H1 (cell line): Measurements from ENCODE around the gene PRKAR1B. TPM values are rescaled to one million over a fixed set of nuclear protein-coding genes. Genes with fewer than 3 reads are reported as not detected.

ENCODE experiments used
- KDM4A ChIP-seq: IDR thresholded peaks from one replicate; pipeline ENCODE4 v1.7.1; 2012; ENCODE audit warnings: low read depth, mild to moderate bottlenecking, moderate library complexity, low read length, inconsistent platforms; ENCODE audit not compliant: severe bottlenecking
- PHF8 ChIP-seq: fragments of 200-600 bp; sonication (generic); conservative IDR thresholded peaks from 2 replicates; pipeline ENCODE4 v1.7.1; 2012; ENCODE audit warnings: low read depth, mild to moderate bottlenecking, inconsistent platforms, low read length, moderate library complexity
- polyA plus RNA-seq, 7 experiments: library from polyadenylated mRNA; depleted of rRNA in 3 of 7; stranded (reverse) in 5 of 7; unstranded in 2 of 7; fragments of >200 nt in 5 of 7; fragments of 200-250 nt in 2 of 7; gene quantifications; 1 replicate in 5 of 7; 2 replicates in 1 of 7; 4 replicates in 1 of 7; pipeline versions ENCODE4 v1.2.1 to v1.2.3, GENCODE V29; 2011 to 2013; ENCODE audit warnings: missing spikeins in 2 of 7, mixed read lengths in 2 of 7
- total RNA-seq: library from RNA; stranded (reverse); fragmentation: NEBNext Ultra II Directional; extraction: Animal tissue kit (Norgen Biotek cat#: 25700); gene quantifications from 2 replicates; pipeline ENCODE4 v1.2.1, GENCODE V29; 2021

PRKAR1B gene
- total and polyA plus RNA-seq, 2 of the 8 experiments (the other 6 are each of a cell fraction or from before 2014, with no cell fraction given) = 12.3 to 55.7 TPM

- TF ChIP-seq KDM4A (no peak), PHF8 (no peak)
Observed at GRCh38 chr7:771234-772004, 44.3 kb upstream of the PRKAR1B start (continued).
